CD4-positive, CD25-positive, alpha-beta regulatory T cell (primary cell): ENCODE measurements around the gene TENT4A. TPM values are rescaled to one million over a fixed set of nuclear protein-coding genes. Genes with fewer than 3 reads are reported as not detected.
A peak's percentile ranks its signal among the peaks of the same experiment; 100 is the strongest.

ENCODE experiments used
- ATAC-seq, 2 donors: fragments of 150-1000 bp; cut with Tn5 transposase; one replicate each; pipeline ENCODE4 v1.10.0; 2021; ENCODE audit warnings: low read depth in 2 of 2, moderate number of reproducible peaks in 2 of 2, moderate library complexity in 1 of 2
- DNase-seq, 3 donors: peaks; one replicate each; pipeline versions ENCODE4 v3.0.0 to v3.0.0-alpha.2; 2012 to 2022; ENCODE audit warnings: mixed read lengths in 1 of 3
- H3K27ac ChIP-seq: one replicate; pipeline ENCODE4 v1.7.0; 2013; ENCODE audit warnings: mild to moderate bottlenecking, low read length; ENCODE audit not compliant: insufficient read depth, poor library complexity, severe bottlenecking
- H3K27me3 ChIP-seq: one replicate; pipeline ENCODE4 v1.7.0; 2013; ENCODE audit warnings: low read length; ENCODE audit not compliant: control insufficient read depth, insufficient read depth
- H3K36me3 ChIP-seq: one replicate; pipeline ENCODE4 v1.7.0; 2013; ENCODE audit warnings: mild to moderate bottlenecking, low read length, moderate library complexity; ENCODE audit not compliant: control insufficient read depth, insufficient read depth
- H3K4me1 ChIP-seq: 2 replicates; pipeline ENCODE4 v1.7.0; 2013; ENCODE audit warnings: mild to moderate bottlenecking, low read length; ENCODE audit not compliant: insufficient read depth, control insufficient read depth, poor library complexity, severe bottlenecking
- H3K4me3 ChIP-seq: one replicate; pipeline ENCODE4 v1.7.0; 2013; ENCODE audit warnings: low read depth, mild to moderate bottlenecking, low read length, moderate library complexity
- H3K9me3 ChIP-seq, 2 experiments: 1 replicate in 1 of 2; 2 replicates in 1 of 2; pipeline ENCODE4 v1.7.0; 2013; ENCODE audit warnings: low read length in 2 of 2, mild to moderate bottlenecking in 1 of 2, moderate library complexity in 1 of 2; ENCODE audit not compliant: control insufficient read depth in 2 of 2
- H3K27ac Mint-ChIP-seq, 3 donors: one replicate each; pipeline ENCODE4 v1.8.0; 2020 to 2022; ENCODE audit warnings: mild to moderate bottlenecking in 3 of 3, mixed read lengths in 3 of 3, moderate library complexity in 2 of 3
- H3K27me3 Mint-ChIP-seq: one replicate; pipeline ENCODE4 v1.8.0; 2022; ENCODE audit warnings: mild to moderate bottlenecking, mixed read lengths
- H3K36me3 Mint-ChIP-seq: one replicate; pipeline ENCODE4 v1.8.0; 2020; ENCODE audit warnings: mixed read lengths
- H3K4me1 Mint-ChIP-seq, 4 donors: one replicate each; pipeline ENCODE4 v1.8.0; 2020 to 2022; ENCODE audit warnings: mixed read lengths in 4 of 4, mild to moderate bottlenecking in 1 of 4
- H3K4me3 Mint-ChIP-seq, 4 donors: one replicate each; pipeline ENCODE4 v1.8.0; 2020 to 2022; ENCODE audit warnings: mild to moderate bottlenecking in 4 of 4, mixed read lengths in 4 of 4, moderate library complexity in 3 of 4
- H3K9me3 Mint-ChIP-seq, 7 donors: one replicate each; pipeline ENCODE4 v1.8.0; 2020 to 2022; ENCODE audit warnings: mixed read lengths in 7 of 7, mild to moderate bottlenecking in 3 of 7, moderate library complexity in 2 of 7
- polyA plus RNA-seq, 4 donors: library from polyadenylated mRNA; unstranded; fragments of 300-500 nt; fragmentation: Illumina TruSeq; gene quantifications; one replicate each; pipeline ENCODE4 v1.2.3, GENCODE V29; 2021
- total RNA-seq: library from RNA; stranded (reverse); gene quantifications from one replicate; pipeline ENCODE4 v1.2.3, GENCODE V29; 2022

The TENT4A gene
- total and polyA plus RNA-seq, 5 donors from 2014 or later, result 0.74 to 66.5 (median 1.3) TPM

GRCh38 chr5:6714226-6715041 is 1.2 kb downstream of the TENT4A start:
- peak overlapping the region; percentile 64 for H3K27ac ChIP-seq
- Mint-ChIP-seq H3K36me3 (peaks cover 10% of the 10 kb centered on the region), H3K27me3 (peaks cover 6% of the 10 kb centered on the region), H3K9me3 (peaks cover 0 to 5% (median 0%) of the 10 kb centered on the region in 7 donors), H3K4me3 (peak overlapping the region; percentile 89 to 96 (median 93)), H3K4me1 (peaks cover 12 to 52% (median 37%) of the 10 kb centered on the region in 4 donors), H3K27ac (peak overlapping the region; percentile 89 to 95 (median 90))
- ATAC-seq (no peak), DNase-seq (peak; percentile 18 to 39 (median 36))
- H3K27me3 ChIP-seq, result no peaks in the 10 kb centered on the region
- no peaks in the 10 kb centered on the region for H3K9me3 ChIP-seq
- H3K36me3 ChIP-seq, result peaks cover 4% of the 10 kb centered on the region
- H3K4me3 ChIP-seq, result peak overlapping the region; percentile 98
- peaks cover 53% of the 10 kb centered on the region for H3K4me1 ChIP-seq

DNA sequence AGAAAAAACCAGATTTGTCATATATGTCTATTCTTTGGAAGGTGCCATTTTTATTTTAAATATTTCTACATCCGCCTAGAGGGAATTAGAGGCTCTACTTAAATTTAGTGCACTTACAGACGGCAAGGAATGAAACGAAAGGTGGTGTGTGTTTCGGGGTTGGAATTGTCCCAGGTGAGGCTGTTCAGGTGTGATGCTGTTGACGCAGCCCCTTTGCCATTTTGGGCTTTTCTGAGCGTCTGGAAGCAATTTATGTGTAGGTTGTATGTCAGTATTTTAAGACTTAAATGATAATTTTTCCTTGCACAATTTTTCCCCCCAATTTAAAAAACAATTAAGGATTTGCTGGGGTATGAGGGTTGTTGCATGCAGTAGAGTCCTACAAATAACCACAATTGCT is 2.0 kb downstream of the TENT4A start:
- Mint-ChIP-seq H3K4me1 (peaks cover 12 to 60% (median 45%) of the 10 kb centered on the region in 4 donors), H3K27ac (peak overlapping the region; percentile 89 to 95 (median 90)), H3K27me3 (peaks cover 6% of the 10 kb centered on the region), H3K4me3 (peak overlapping the region; percentile 89 to 96 (median 93)), H3K9me3 (peaks cover 0 to 5% (median 0%) of the 10 kb centered on the region in 7 donors), H3K36me3 (peaks cover 12% of the 10 kb centered on the region)
- H3K4me1 ChIP-seq, result peaks cover 61% of the 10 kb centered on the region
- peak overlapping the region; percentile 70 for H3K27ac ChIP-seq
- ATAC-seq, result no peak
- no peaks in the 10 kb centered on the region for H3K27me3 ChIP-seq
- no peak for DNase-seq
- no peaks in the 10 kb centered on the region for H3K9me3 ChIP-seq
- peaks cover 8% of the 10 kb centered on the region for H3K36me3 ChIP-seq
- H3K4me3 ChIP-seq, result peak overlapping the region; percentile 98

GRCh38 chr5:6715758-6716628 is 2.8 kb downstream of the TENT4A start:
- peak overlapping the region; percentile 98 for H3K4me3 ChIP-seq
- H3K4me1 ChIP-seq, result peaks cover 69% of the 10 kb centered on the region
- Mint-ChIP-seq H3K27me3 (peaks cover 6% of the 10 kb centered on the region), H3K27ac (peak overlapping the region; percentile 89 to 95 (median 90)), H3K4me3 (peak overlapping the region; percentile 89 to 96 (median 93)), H3K4me1 (peaks cover 12 to 67% (median 49%) of the 10 kb centered on the region in 4 donors), H3K36me3 (peaks cover 12% of the 10 kb centered on the region), H3K9me3 (peaks cover 0 to 3% (median 0%) of the 10 kb centered on the region in 7 donors)
- no peaks in the 10 kb centered on the region for H3K27me3 ChIP-seq
- peaks cover 8% of the 10 kb centered on the region for H3K36me3 ChIP-seq
- no peaks in the 10 kb centered on the region for H3K9me3 ChIP-seq
- peak; percentile 35 to 36 for ATAC-seq
- peak; percentile 14 to 85 (median 59) for DNase-seq
- peak overlapping the region; percentile 70 for H3K27ac ChIP-seq

GRCh38 chr5:6716629-6717149 is 3.5 kb downstream of the TENT4A start:
- H3K27ac ChIP-seq, result peak overlapping the region; percentile 70
- H3K27ac Mint-ChIP-seq, result peak overlapping the region; percentile 89 to 95 (median 90)

GRCh38 chr5:6717247-6717646 is 4.0 kb downstream of the TENT4A start:
- Mint-ChIP-seq H3K36me3 (peaks cover 12% of the 10 kb centered on the region), H3K4me1 (peaks cover 12 to 71% (median 58%) of the 10 kb centered on the region in 4 donors), H3K27me3 (peaks cover under 1% of the 10 kb centered on the region), H3K9me3 (peaks cover 0 to 2% (median 0%) of the 10 kb centered on the region in 7 donors), H3K27ac (peak overlapping the region in 2 of 3 donors; percentile 62 to 89), H3K4me3 (peak overlapping the region; percentile 80 to 93 (median 91))
- Histone ChIP-seq H3K9me3 (no peaks in the 10 kb centered on the region), H3K4me3 (peak overlapping the region; percentile 98), H3K36me3 (peaks cover 8% of the 10 kb centered on the region), H3K27me3 (no peaks in the 10 kb centered on the region), H3K27ac (no peak overlapping the region), H3K4me1 (peaks cover 76% of the 10 kb centered on the region)
- ATAC-seq, result no peak
- no peak for DNase-seq

More at GRCh38 chr5:6716629-6717149, 3.5 kb downstream of the TENT4A start:
- Histone ChIP-seq H3K36me3 (peaks cover 8% of the 10 kb centered on the region), H3K4me3 (peak overlapping the region; percentile 98), H3K27me3 (no peaks in the 10 kb centered on the region), H3K9me3 (no peaks in the 10 kb centered on the region), H3K4me1 (peaks cover 76% of the 10 kb centered on the region)
- Mint-ChIP-seq H3K27me3 (peaks cover 6% of the 10 kb centered on the region), H3K4me1 (peaks cover 12 to 70% (median 55%) of the 10 kb centered on the region in 4 donors), H3K36me3 (peaks cover 12% of the 10 kb centered on the region), H3K4me3 (peak overlapping the region; percentile 89 to 96 (median 93)), H3K9me3 (peaks cover 0 to 2% (median 0%) of the 10 kb centered on the region in 7 donors)
- ATAC-seq (no peak), DNase-seq (no peak)

DNA sequence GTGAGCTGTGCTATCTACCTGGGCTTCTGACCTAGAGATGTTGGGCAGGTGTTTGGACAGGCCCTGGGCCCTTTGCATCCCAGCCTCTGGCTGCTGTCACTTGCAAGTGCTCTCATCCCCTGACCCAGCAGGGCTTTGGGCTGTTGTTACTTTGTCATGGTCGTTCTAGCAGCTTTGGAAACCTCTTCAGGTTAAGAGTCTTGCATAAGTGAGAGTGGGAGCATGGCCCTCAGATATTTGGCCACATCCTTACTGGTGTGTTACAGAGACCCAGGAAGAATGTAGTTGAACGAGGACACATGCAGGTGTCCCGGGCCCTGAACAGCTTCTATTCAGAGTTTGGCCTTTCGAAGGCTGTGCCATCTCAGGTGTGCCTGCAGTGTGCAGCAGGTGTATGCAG is 4.5 kb downstream of the TENT4A start:
- peaks cover 0 to 2% (median 0%) of the 10 kb centered on the region in 7 donors for H3K9me3 Mint-ChIP-seq

DNA sequence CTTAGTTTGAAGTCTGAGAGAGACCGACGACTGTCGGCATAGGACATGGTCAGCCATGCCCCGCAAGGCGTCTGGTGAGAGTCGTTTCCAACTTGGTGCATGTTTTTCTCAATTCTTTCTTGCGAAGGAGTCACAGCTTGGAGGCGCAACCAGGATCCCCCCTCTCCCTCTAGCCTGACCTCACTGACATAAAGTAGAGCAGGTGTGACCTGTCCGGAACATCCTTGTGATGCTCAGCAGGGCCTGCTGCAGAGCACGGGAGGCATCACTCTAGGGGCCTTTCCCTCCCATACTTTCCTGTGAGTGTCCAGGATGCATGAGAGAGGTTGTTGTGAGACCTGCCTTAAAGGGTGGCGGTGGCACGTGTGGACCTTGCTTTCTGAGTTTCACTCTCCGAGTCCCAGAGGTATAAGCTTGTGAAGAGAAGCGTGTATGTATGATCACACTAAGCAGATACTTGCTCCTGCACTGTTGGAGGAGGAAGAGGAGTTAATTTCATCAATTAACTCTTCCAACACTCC is 5.0 kb downstream of the TENT4A start:
- ATAC-seq, result no peak
- Mint-ChIP-seq H3K27me3 (no peaks in the 10 kb centered on the region), H3K36me3 (peaks cover 12% of the 10 kb centered on the region), H3K4me1 (peaks cover 17 to 79% (median 62%) of the 10 kb centered on the region in 4 donors), H3K4me3 (peak overlapping the region; percentile 51 to 93 (median 86)), H3K9me3 (peaks cover 0 to 2% (median 0%) of the 10 kb centered on the region in 7 donors), H3K27ac (peak overlapping the region in 2 of 3 donors; percentile 78 to 81)
- H3K36me3 ChIP-seq, result peaks cover 8% of the 10 kb centered on the region
- H3K9me3 ChIP-seq, result no peaks in the 10 kb centered on the region
- H3K27me3 ChIP-seq, result no peaks in the 10 kb centered on the region
- H3K4me3 ChIP-seq, result peak overlapping the region; percentile 43
- no peak for DNase-seq
- no peak overlapping the region for H3K27ac ChIP-seq
- peaks cover 83% of the 10 kb centered on the region for H3K4me1 ChIP-seq

More for the DNA sequence above, 4.5 kb downstream of the TENT4A start:
- Mint-ChIP-seq H3K4me3 (peak overlapping the region; percentile 80 to 93 (median 91)), H3K36me3 (peaks cover 12% of the 10 kb centered on the region), H3K4me1 (peaks cover 16 to 75% (median 61%) of the 10 kb centered on the region in 4 donors), H3K27me3 (no peaks in the 10 kb centered on the region), H3K27ac (peak overlapping the region; percentile 46 to 89 (median 78))
- Histone ChIP-seq H3K27ac (no peak overlapping the region), H3K27me3 (no peaks in the 10 kb centered on the region), H3K4me3 (peak overlapping the region; percentile 98), H3K9me3 (no peaks in the 10 kb centered on the region), H3K36me3 (peaks cover 8% of the 10 kb centered on the region), H3K4me1 (peaks cover 78% of the 10 kb centered on the region)
- ATAC-seq, result no peak
- DNase-seq, result no peak
